Smooth muscle cell (in vitro differentiated cells): Measurements from ENCODE around the gene SLC52A1. TPM values are rescaled to one million over a fixed set of nuclear protein-coding genes. Genes with fewer than 3 reads are reported as not detected.

Experiments used
- DNase-seq: peaks from one replicate; lab custom pipeline; 2025; ENCODE audit not compliant: unreplicated experiment; lab: John Stamatoyannopoulos, UW
- H2AFZ ChIP-seq: fragments of 200-600 bp; sonication (generic); 2 replicates; pipeline ENCODE4 v1.6.0; 2016; ENCODE audit warnings: antibody characterized with exemption, low read depth, mild to moderate bottlenecking
- H3F3A ChIP-seq: fragments of 200-600 bp; sonication (generic); 2 replicates; pipeline ENCODE4 v1.6.0; 2017; ENCODE audit warnings: antibody characterized with exemption, low read depth
- H3K27ac ChIP-seq: fragments of 200-600 bp; sonication (generic); 2 replicates; pipeline ENCODE4 v1.5.1; 2016; ENCODE audit warnings: low read depth, mild to moderate bottlenecking
- H3K27me3 ChIP-seq: fragments of 200-600 bp; sonication (generic); 2 replicates; pipeline ENCODE4 v1.6.1; 2016; ENCODE audit warnings: low read depth, mild to moderate bottlenecking
- H3K36me3 ChIP-seq: fragments of 200-600 bp; sonication (generic); 2 replicates; pipeline ENCODE4 v1.5.1; 2016; ENCODE audit warnings: low read depth
- H3K4me1 ChIP-seq: fragments of 200-600 bp; sonication (generic); 2 replicates; pipeline ENCODE4 v1.5.1; 2016; ENCODE audit warnings: low read depth
- H3K4me2 ChIP-seq: fragments of 200-600 bp; sonication (generic); 2 replicates; pipeline ENCODE4 v1.6.0; 2016; ENCODE audit warnings: mild to moderate bottlenecking
- H3K4me3 ChIP-seq: fragments of 200-600 bp; sonication (generic); 2 replicates; pipeline ENCODE4 v1.5.1; 2016; ENCODE audit warnings: mild to moderate bottlenecking
- H3K79me2 ChIP-seq: fragments of 200-600 bp; sonication (generic); 2 replicates; pipeline ENCODE4 v1.6.0; 2016; ENCODE audit warnings: low read depth, mild to moderate bottlenecking
- H3K9ac ChIP-seq: fragments of 200-600 bp; sonication (generic); 2 replicates; pipeline ENCODE4 v1.6.0; 2016; ENCODE audit warnings: low read depth
- H3K9me3 ChIP-seq: fragments of 200-600 bp; sonication (generic); replicated peaks from 2 replicates; pipeline ENCODE4 v1.5.1; 2016; ENCODE audit warnings: low read depth
- H4K20me1 ChIP-seq: fragments of 200-600 bp; sonication (generic); 2 replicates; pipeline ENCODE4 v1.6.0; 2016; ENCODE audit warnings: low read depth
- WGBS: methylation state at CpG from one replicate; pipeline ENCODE4 v1.1.7; 2016; ENCODE audit warnings: low lambda C conversion rate; 5-methylcytosine and 5-hydroxymethylcytosine counted together
- polyA plus RNA-seq: library from polyadenylated mRNA; unstranded; fragments of >200 nt; fragmentation: Nextera tagmentation; extraction: Ambion mirVana; gene quantifications from 2 replicates; pipeline ENCODE4 v1.2.1, GENCODE V29; 2016
- total RNA-seq: library from RNA; depleted of rRNA; stranded (reverse); fragments of >200 nt; gene quantifications from 2 replicates; pipeline ENCODE4 v1.2.3, GENCODE V29; 2014
- TF ChIP-seq, protein P1 (sequence below): fragments of 200-600 bp; sonication (generic); IDR thresholded peaks from 2 replicates; pipeline ENCODE4 v1.5.1; 2017; ENCODE audit warnings: borderline replicate concordance, mild to moderate bottlenecking, antibody characterized with exemption; ENCODE audit not compliant: insufficient read depth, poor library complexity, severe bottlenecking

The SLC52A1 gene
- total and polyA plus RNA-seq, 2 experiments from 2014 or later: 0.31 to 1.7 TPM

GRCh38 chr17:5027916-5028315 is 7.3 kb downstream of the SLC52A1 start:
- 90% methylated on average over 5 of the region's 5 CpGs for WGBS
- no peaks in the 10 kb centered on the region for H3K9me3 ChIP-seq
- no peaks in the 10 kb centered on the region for H4K20me1 ChIP-seq
- no peak overlapping the region for H3K4me2 ChIP-seq
- no peak overlapping the region for H3K27ac ChIP-seq
- no peaks in the 10 kb centered on the region for H3K79me2 ChIP-seq
- no peak overlapping the region for H3K9ac ChIP-seq
- DNase-seq: no peak
- H3K4me3 ChIP-seq: no peak overlapping the region
- H3K27me3 ChIP-seq: peaks cover 5% of the 10 kb centered on the region
- H3K4me1 ChIP-seq: no peaks in the 10 kb centered on the region
- H2AFZ ChIP-seq: no peak overlapping the region
- no peaks in the 10 kb centered on the region for H3K36me3 ChIP-seq
- TF ChIP-seq, protein P1, sequence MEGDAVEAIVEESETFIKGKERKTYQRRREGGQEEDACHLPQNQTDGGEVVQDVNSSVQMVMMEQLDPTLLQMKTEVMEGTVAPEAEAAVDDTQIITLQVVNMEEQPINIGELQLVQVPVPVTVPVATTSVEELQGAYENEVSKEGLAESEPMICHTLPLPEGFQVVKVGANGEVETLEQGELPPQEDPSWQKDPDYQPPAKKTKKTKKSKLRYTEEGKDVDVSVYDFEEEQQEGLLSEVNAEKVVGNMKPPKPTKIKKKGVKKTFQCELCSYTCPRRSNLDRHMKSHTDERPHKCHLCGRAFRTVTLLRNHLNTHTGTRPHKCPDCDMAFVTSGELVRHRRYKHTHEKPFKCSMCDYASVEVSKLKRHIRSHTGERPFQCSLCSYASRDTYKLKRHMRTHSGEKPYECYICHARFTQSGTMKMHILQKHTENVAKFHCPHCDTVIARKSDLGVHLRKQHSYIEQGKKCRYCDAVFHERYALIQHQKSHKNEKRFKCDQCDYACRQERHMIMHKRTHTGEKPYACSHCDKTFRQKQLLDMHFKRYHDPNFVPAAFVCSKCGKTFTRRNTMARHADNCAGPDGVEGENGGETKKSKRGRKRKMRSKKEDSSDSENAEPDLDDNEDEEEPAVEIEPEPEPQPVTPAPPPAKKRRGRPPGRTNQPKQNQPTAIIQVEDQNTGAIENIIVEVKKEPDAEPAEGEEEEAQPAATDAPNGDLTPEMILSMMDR: no peak
- no peaks in the 10 kb centered on the region for H3F3A ChIP-seq

GRCh38 chr17:5027299-5027698 is 7.9 kb downstream of the SLC52A1 start:
- 95% methylated on average over 6 of the region's 6 CpGs for WGBS
- H2AFZ ChIP-seq: no peak overlapping the region
- DNase-seq: no peak
- TF ChIP-seq, protein P1: no peak
- H3K36me3 ChIP-seq: no peaks in the 10 kb centered on the region
- no peaks in the 10 kb centered on the region for H3F3A ChIP-seq
- H3K9ac ChIP-seq: no peak overlapping the region
- H3K79me2 ChIP-seq: no peaks in the 10 kb centered on the region
- H3K27ac ChIP-seq: no peak overlapping the region
- no peaks in the 10 kb centered on the region for H4K20me1 ChIP-seq
- no peaks in the 10 kb centered on the region for H3K4me1 ChIP-seq
- H3K4me3 ChIP-seq: no peak overlapping the region
- no peak overlapping the region for H3K4me2 ChIP-seq
- H3K9me3 ChIP-seq: no peaks in the 10 kb centered on the region
- H3K27me3 ChIP-seq: peaks cover 5% of the 10 kb centered on the region

DNA sequence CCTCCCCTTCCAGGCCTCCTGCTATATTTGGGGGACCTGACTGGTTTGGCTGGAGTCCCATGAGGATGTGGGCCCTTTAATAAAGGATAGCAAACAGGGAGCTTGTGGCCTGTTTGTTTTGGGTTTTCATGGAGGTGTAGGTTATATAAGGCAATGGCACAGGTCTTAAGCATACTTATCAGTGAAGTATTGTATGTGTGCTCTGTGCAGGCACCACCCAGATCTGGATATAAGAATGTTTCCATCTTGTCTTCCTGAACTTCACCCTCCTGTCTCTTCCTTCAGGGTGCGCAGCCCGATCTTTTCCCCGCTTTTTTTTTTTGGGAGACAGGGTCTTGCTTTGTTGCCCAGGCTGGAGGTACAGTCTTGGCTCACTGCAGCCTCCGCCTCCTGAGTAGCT is 10.6 kb downstream of the SLC52A1 start:
- H3K79me2 ChIP-seq: no peaks in the 10 kb centered on the region

More for the DNA sequence above, 10.6 kb downstream of the SLC52A1 start:
- TF ChIP-seq, protein P1: no peak
- H3K27me3 ChIP-seq: no peaks in the 10 kb centered on the region
- H2AFZ ChIP-seq: no peak overlapping the region
- H3K9ac ChIP-seq: no peak overlapping the region
- no peak for DNase-seq
- no peak overlapping the region for H3K27ac ChIP-seq
- no peaks in the 10 kb centered on the region for H3K4me1 ChIP-seq
- no peaks in the 10 kb centered on the region for H4K20me1 ChIP-seq
- H3F3A ChIP-seq: no peaks in the 10 kb centered on the region
- no peaks in the 10 kb centered on the region for H3K36me3 ChIP-seq
- WGBS: 97% methylated on average over 4 of the region's 4 CpGs
- H3K9me3 ChIP-seq: no peaks in the 10 kb centered on the region
- H3K4me3 ChIP-seq: no peak overlapping the region
- H3K4me2 ChIP-seq: no peak overlapping the region
